B cell (primary cell): ENCODE data around the gene ATP11C.

Experiments used
- EZH2 ChIP-seq: IDR thresholded peaks from 2 replicates; pipeline ENCODE4 v1.6.1; 2012; ENCODE audit warnings: borderline replicate concordance, low read depth, mild to moderate bottlenecking, moderate library complexity, low read length; ENCODE audit not compliant: insufficient read depth, poor library complexity, severe bottlenecking
- TF ChIP-seq, protein P1 (sequence below): fragments of 200-600 bp; IDR thresholded peaks from one replicate; pipeline ENCODE4 v1.8.0; 2022; ENCODE audit warnings: antibody characterized with exemption, mild to moderate bottlenecking

DNA sequence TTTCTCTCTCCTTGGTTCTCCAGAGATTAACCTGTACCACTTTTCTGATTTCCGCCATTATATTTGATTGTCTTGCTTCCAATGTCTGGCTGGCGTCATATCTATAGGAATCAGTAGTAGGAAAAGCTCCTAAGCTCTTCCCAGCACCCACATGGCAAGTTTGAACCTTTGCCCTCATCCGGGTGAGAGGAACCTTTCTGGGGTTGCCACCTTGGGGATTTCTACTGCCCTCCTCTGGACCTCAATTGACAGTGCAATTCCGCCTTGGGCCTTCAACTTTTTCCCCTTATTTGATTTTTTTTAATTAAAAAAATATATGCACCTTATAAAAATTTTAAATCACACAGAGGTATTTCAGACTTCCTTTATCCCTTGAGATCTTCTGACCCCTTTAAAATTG, 34.4 kb upstream of the ATP11C start:
- TF ChIP-seq, protein P1, sequence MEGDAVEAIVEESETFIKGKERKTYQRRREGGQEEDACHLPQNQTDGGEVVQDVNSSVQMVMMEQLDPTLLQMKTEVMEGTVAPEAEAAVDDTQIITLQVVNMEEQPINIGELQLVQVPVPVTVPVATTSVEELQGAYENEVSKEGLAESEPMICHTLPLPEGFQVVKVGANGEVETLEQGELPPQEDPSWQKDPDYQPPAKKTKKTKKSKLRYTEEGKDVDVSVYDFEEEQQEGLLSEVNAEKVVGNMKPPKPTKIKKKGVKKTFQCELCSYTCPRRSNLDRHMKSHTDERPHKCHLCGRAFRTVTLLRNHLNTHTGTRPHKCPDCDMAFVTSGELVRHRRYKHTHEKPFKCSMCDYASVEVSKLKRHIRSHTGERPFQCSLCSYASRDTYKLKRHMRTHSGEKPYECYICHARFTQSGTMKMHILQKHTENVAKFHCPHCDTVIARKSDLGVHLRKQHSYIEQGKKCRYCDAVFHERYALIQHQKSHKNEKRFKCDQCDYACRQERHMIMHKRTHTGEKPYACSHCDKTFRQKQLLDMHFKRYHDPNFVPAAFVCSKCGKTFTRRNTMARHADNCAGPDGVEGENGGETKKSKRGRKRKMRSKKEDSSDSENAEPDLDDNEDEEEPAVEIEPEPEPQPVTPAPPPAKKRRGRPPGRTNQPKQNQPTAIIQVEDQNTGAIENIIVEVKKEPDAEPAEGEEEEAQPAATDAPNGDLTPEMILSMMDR = no peak
- no peak for TF ChIP-seq EZH2
